Tibial nerve (tissue), 4 donors: Measurements from ENCODE around the gene LRRC31.

Experiments
- EP300 ChIP-seq, 2 donors: sonication (generic); formaldehyde crosslinking; IDR thresholded peaks; one replicate each; pipeline ENCODE4 v1.6.1; 2017; ENCODE audit warnings: antibody characterized with exemption in 2 of 2, mild to moderate bottlenecking in 1 of 2
- TF ChIP-seq, protein P1 (sequence below), 5 experiments: fragments of 200-600 bp in 3 of 5; fragments of 450-650 bp in 2 of 5; sonication (generic) in 3 of 5; IDR thresholded peaks; one replicate each; pipeline ENCODE4 v1.5.1; 2016 to 2019; ENCODE audit warnings: antibody characterized with exemption in 5 of 5, mild to moderate bottlenecking in 3 of 5, moderate library complexity in 2 of 5

DNA sequence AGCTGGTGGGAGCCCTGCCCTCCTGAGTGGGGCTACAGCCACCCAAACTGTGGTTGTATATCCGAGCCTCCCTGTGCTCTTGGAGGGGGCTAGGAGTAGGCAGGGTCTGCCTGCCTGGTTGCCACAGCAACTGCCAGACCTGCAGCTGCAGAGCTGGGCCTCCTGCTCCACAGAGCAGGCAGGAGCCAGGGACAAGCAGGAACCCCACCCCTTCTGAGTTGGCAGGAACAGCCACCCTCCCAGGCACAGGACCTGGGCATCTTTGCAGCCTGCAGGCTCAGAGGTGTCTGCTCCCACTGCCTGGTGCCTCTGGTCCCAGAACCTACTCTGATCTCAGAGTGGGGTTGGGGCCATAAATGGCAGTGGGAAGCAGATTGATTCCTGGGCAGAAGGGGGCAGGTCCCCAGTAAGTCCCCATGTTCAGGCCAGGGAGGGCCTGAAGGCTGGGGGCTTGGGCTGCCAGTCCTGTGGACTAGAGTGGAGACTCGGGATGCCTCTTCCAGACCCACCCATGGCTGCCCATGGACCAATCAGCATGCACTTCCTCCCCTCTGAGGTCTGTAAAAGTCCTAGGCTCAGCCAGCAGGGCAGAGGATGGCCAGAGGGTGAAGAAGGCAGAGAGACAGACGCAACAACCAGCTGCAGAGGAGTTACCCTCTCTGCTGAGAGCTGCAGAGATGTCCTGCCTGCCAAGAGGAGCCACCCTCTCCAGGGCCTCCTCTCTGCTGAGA, 10.3 kb upstream of the LRRC31 start:
- TF ChIP-seq, protein P1, sequence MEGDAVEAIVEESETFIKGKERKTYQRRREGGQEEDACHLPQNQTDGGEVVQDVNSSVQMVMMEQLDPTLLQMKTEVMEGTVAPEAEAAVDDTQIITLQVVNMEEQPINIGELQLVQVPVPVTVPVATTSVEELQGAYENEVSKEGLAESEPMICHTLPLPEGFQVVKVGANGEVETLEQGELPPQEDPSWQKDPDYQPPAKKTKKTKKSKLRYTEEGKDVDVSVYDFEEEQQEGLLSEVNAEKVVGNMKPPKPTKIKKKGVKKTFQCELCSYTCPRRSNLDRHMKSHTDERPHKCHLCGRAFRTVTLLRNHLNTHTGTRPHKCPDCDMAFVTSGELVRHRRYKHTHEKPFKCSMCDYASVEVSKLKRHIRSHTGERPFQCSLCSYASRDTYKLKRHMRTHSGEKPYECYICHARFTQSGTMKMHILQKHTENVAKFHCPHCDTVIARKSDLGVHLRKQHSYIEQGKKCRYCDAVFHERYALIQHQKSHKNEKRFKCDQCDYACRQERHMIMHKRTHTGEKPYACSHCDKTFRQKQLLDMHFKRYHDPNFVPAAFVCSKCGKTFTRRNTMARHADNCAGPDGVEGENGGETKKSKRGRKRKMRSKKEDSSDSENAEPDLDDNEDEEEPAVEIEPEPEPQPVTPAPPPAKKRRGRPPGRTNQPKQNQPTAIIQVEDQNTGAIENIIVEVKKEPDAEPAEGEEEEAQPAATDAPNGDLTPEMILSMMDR (IDR thresholded peaks at IDR 0.05) = no peak
- TF ChIP-seq EP300 (IDR thresholded peaks at IDR 0.05) = no peak
